ENCODE measurements around the gene TBC1D20. TPM values are rescaled to one million over a fixed set of nuclear protein-coding genes. Genes with fewer than 3 reads are reported as not detected.
"Not testable (repeated sequence)": the region's sequence is repeated elsewhere in the genome, so short reads cannot be mapped to it uniquely, and the experiment has no call there.

TBC1D20 gene
- total RNA-seq, result 26.5 TPM
- long read RNA-seq, full-length matches to known transcripts, result 31 of 60 reads
- long read RNA-seq, partial matches to known transcripts, result 12 of 60 reads
- long read RNA-seq, other reads (novel, unspliced or antisense), result 17 of 60 reads

GRCh38 chr20:462199-462991 is at the start of gene TBC1D20:
Gene TBC1D20 (minus strand): TSS chr20:462533. CDS start chr20:462405, 128 bp downstream.
- intact Hi-C loops (cut with DNase I), result loop anchor here (2.0 to 5.0 kb wide), 4 partner anchors 18 to 110 kb away; partner anchors contain the start of genes CSNK2A1 and RBCK1

GRCh38 chr20:510328-511057 is 48.2 kb upstream of the TBC1D20 start:
- DNase-seq (ENCODE audit: low spot score); intact Hi-C loops (cut with DNase I): not testable (repeated sequence)

More at GRCh38 chr20:462199-462991, at the start of gene TBC1D20:
- DNase-seq (ENCODE audit: low spot score), result peak; percentile 92

GRCh38 chr20:508364-508787 is 46.0 kb upstream of the TBC1D20 start:
- intact Hi-C loops (cut with DNase I); DNase-seq (ENCODE audit: low spot score): not testable (repeated sequence)

- DNase-seq (ENCODE audit: low spot score), result no peak
- intact Hi-C loops (cut with DNase I), result no loop called here
These were observed 45.5 kb upstream of the TBC1D20 start for GRCh38 chr20:507761-508332.

GRCh38 chr20:507006-507758 is 44.8 kb upstream of the TBC1D20 start:
- no peak for DNase-seq (ENCODE audit: low spot score)
- intact Hi-C loops (cut with DNase I), result no loop called here

- intact Hi-C loops (cut with DNase I), result no loop called here
These were observed 42.3 kb upstream of the TBC1D20 start for GRCh38 chr20:504632-505075.

GRCh38 chr20:503048-503737 is 40.9 kb upstream of the TBC1D20 start:
- intact Hi-C loops (cut with DNase I), result no loop called here
- DNase-seq (ENCODE audit: low spot score), result no peak

More at GRCh38 chr20:504632-505075, 42.3 kb upstream of the TBC1D20 start:
- DNase-seq (ENCODE audit: low spot score), result no peak

GRCh38 chr20:497979-498378 is 35.6 kb upstream of the TBC1D20 start:
- no peak for DNase-seq (ENCODE audit: low spot score)
- intact Hi-C loops (cut with DNase I), result no loop called here

- DNase-seq (ENCODE audit: low spot score), result no peak
- intact Hi-C loops (cut with DNase I), result no loop called here
These were observed 33.9 kb upstream of the TBC1D20 start for GRCh38 chr20:496126-496696.

- DNase-seq (ENCODE audit: low spot score), result no peak
- intact Hi-C loops (cut with DNase I), result no loop called here
These were observed 29.8 kb upstream of the TBC1D20 start for GRCh38 chr20:492159-492558.

GRCh38 chr20:487655-488054 is 25.3 kb upstream of the TBC1D20 start:
- intact Hi-C loops (cut with DNase I), result loop anchor here (10.0 kb wide), 1 partner anchor 247 kb away; no protein-coding TSS in a partner anchor
- no peak for DNase-seq (ENCODE audit: low spot score)

- intact Hi-C loops (cut with DNase I), result loop anchor here (10.0 kb wide), 1 partner anchor 251 kb away; no protein-coding TSS in a partner anchor
These were observed 21.7 kb upstream of the TBC1D20 start for GRCh38 chr20:483815-484644.

GRCh38 chr20:481167-481566 is 18.8 kb upstream of the TBC1D20 start:
- DNase-seq (ENCODE audit: low spot score), result no peak
- intact Hi-C loops (cut with DNase I), result loop anchor here (10.0 kb wide), 1 partner anchor 254 kb away; no protein-coding TSS in a partner anchor

More at GRCh38 chr20:483815-484644, 21.7 kb upstream of the TBC1D20 start:
- DNase-seq (ENCODE audit: low spot score), result peak; percentile 84

- intact Hi-C loops (cut with DNase I), result loop anchor here (10.0 kb wide), 1 partner anchor 255 kb away; no protein-coding TSS in a partner anchor
These were observed 17.7 kb upstream of the TBC1D20 start for GRCh38 chr20:480044-480443.

GRCh38 chr20:479487-479886 is 17.2 kb upstream of the TBC1D20 start:
- intact Hi-C loops (cut with DNase I), result loop anchor here (2.0 to 5.0 kb wide), 2 partner anchors 72 to 125 kb away; partner anchors contain the start of gene RBCK1

More at GRCh38 chr20:480044-480443, 17.7 kb upstream of the TBC1D20 start:
- DNase-seq (ENCODE audit: low spot score), result no peak

GRCh38 chr20:478949-479429 is 16.7 kb upstream of the TBC1D20 start:
- intact Hi-C loops (cut with DNase I), result loop anchor here (2.0 to 5.0 kb wide), 2 partner anchors 72 to 124 kb away; partner anchors contain the start of gene RBCK1
- DNase-seq (ENCODE audit: low spot score), result no peak

More at GRCh38 chr20:479487-479886, 17.2 kb upstream of the TBC1D20 start:
- DNase-seq (ENCODE audit: low spot score), result no peak

Measured in cardiac septum (tissue), 1 donor.